Skin epidermis (tissue), 12 donors: ENCODE data around the gene OR52K1.
"Not testable (repeated sequence)": the region's sequence is repeated elsewhere in the genome, so short reads cannot be mapped to it uniquely, and the experiment has no call there.

Experiments used
- H3K27ac ChIP-seq, 21 experiments: fragments of 200-600 bp; sonication (generic) in 11 of 21; one replicate each; pipeline ENCODE4 v1.5.0; 2020; ENCODE audit warnings: mild to moderate bottlenecking in 3 of 21, inconsistent platforms in 2 of 21, moderate library complexity in 2 of 21
- H3K4me3 ChIP-seq, 7 experiments: fragments of 200-600 bp; sonication (generic) in 2 of 7; one replicate each; pipeline ENCODE4 v1.5.0; 2020; ENCODE audit warnings: inconsistent platforms in 2 of 7, mild to moderate bottlenecking in 2 of 7, moderate library complexity in 1 of 7

The OR52K1 gene

DNA sequence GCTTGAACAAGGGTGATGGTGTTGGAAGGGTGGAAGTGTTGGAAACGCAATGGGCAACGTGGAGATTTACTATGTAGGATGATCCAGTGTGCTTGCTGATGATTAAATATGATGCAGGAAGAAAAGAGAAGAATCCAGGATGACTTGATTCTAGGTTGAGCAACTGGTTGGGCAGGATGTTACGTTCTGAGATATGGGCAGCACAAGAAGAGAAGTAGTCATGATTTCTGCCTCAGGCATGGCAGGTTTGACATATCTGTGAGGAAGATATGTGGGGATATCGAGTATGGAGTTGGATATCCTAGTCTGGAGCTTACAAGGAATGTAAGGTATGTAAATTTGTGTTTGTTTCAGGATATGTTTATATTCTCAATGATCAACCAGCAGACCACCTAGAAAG is 1.9 kb downstream of the OR52K1 start:
- Histone ChIP-seq H3K4me3 (no peak overlapping the region), H3K27ac (no peak overlapping the region)

DNA sequence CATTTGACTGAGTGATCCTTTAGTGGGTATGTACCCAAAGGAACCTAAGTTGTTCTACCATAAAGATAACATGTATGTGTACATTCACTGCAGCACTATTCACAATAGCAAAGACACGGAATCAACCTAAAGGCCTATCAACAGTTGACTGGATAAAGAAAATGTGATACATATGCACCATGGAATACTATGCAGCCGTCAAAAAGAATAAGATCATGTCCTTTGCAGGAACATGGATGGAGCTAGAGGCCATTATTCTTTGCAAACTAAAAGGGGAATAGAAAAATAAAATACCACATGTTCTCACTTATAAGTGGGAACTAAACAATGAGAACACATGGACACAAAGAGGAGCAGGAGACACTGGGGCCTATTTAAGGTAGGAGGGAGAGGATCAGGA is 9.0 kb downstream of the OR52K1 start:
- not testable (repeated sequence) for H3K4me3 ChIP-seq, H3K27ac ChIP-seq

DNA sequence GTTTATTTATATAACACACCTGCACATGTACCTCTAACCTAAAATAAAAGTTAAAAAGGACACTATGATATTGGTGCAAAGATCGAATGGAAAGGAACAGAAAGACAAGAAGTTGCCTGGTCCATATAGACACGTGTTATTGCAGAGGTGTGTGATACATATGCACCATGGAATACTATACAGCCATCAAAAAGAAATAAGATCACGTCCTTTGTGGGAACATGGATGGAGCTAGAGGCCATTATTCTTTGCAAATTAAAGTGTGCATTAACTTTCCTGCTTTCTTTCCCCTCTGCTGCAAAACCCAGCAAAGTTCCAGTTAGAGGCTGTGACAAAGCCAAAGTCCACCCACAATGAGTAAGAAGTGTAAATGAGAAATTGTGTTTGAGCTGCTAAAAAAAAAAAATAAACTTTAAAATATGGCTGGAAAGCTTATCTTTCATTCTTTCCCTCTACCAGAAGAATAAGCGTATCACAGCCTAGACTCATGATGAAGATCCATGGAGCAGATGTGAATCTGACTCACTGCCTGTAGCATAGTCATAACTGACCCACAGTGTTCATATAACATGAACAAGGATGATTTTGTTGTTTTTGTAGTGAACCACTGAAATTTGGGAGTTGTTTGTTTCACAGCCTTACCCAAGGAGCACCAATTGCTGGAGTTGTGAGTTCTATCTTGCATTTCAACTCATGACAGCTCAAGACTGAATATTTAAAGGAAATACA is 9.6 kb downstream of the OR52K1 start:
- Histone ChIP-seq H3K4me3 (no peak overlapping the region), H3K27ac (no peak overlapping the region)

DNA sequence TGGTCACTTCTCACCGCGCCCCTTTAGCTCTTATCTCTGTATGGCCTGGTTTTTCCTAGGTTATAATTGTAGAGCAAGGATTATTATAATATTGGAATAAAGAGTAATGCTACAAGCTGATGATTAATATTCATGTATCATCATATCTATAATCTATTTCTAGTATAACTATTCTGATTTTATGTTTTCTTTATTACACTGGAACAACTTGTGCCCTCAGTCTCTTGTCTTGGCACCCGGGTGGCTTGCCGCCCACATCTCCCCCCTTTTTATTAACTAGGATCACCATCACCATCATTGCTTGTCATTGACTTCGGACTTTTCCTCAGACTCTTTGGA is 11.0 kb downstream of the OR52K1 start:
- Histone ChIP-seq H3K4me3 (no peak overlapping the region), H3K27ac (no peak overlapping the region)

DNA sequence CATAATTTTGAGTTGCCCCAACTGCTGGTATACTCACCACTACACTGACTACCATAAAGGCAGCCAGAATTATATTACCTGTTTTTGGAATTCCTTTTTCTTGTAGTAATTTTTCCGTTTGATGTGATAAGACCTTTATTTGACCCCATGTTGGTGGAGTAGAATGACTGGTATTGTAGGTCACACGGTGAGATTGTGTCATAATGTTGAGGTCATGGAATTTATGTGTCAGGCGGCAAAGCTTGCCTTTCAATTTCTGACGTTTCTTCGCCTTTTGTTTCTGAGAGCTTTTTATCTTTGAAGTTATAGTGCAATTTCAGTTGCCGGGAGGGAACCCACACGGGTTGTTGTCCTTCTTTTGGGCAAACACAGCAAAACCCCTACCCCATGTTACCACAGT is 13.0 kb downstream of the OR52K1 start:
- H3K27ac ChIP-seq: no peak overlapping the region
- H3K4me3 ChIP-seq: no peak overlapping the region

DNA sequence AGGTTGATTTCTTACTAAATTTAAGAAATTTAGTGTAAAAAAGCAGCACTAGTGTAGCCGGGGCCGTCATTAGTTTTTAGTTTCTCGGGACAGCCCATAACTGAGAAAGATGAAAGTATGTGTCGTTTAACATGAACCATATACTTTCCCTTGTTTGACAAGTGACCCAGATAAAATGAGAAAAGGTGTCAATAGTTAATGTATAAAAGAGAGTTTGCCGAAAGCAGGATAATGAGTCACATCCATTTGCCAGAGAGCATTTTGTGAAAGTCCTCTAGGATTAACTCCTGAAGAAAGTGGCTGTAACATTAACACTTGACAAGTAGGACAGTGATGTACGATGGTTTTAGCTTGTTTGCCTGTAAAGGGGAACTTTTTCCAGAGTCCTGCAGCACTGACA is 13.5 kb downstream of the OR52K1 start:
- no peak overlapping the region for H3K4me3 ChIP-seq
- no peak overlapping the region for H3K27ac ChIP-seq

DNA sequence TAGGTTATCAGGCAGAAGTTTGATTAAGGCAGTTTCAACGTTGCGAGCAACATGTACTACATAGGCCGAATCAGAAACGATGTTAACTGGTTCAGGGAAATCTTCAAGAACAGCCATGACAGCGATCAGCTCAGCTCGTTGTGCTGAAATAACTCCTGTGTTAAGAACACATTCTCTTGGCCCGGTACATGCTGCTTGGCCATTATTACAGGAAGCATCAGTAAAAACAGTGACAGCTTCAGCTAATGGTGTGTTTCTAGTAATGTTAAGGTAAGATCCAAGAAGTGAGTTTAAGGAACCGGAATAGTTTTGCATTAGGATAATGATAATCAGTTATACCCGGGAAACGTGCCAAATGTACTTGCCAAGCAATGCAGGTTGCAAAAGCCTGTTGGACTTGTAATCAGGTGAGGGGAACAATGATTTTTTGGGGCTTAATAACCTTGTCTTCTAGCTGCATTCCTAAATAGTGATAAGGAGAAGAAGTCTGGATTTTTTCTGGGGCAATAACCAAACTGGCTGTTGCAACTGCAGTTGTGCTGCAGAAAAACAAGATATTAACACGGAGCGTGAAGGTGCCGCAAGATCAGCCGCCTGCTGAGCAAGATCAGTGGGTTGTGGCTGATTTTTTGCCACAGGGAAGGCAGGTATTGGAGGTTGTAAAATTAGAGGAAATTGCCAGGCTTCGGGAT is 14.3 kb downstream of the OR52K1 start:
- Histone ChIP-seq H3K4me3 (no peak overlapping the region), H3K27ac (no peak overlapping the region)

DNA sequence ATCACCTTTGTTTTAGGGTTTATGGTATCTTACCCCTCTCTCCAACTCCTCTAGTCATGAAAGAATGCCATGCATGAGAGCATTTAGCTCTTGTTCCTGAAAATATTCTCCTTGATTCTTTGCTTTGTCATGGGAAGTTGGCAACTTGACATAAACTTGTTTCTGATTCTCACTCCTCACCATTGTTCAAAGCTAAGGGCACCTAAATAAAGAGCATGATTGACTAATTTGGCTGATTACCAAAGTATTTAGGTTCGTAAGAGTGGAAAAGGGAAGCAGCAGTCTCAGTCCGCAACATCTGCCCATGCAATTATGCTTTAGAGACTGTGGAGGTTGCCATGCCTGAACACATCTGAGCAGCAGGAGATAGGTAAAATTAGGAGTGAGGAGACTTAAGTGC is 26.4 kb downstream of the OR52K1 start:
- Histone ChIP-seq H3K27ac (no peak overlapping the region), H3K4me3 (no peak overlapping the region)

DNA sequence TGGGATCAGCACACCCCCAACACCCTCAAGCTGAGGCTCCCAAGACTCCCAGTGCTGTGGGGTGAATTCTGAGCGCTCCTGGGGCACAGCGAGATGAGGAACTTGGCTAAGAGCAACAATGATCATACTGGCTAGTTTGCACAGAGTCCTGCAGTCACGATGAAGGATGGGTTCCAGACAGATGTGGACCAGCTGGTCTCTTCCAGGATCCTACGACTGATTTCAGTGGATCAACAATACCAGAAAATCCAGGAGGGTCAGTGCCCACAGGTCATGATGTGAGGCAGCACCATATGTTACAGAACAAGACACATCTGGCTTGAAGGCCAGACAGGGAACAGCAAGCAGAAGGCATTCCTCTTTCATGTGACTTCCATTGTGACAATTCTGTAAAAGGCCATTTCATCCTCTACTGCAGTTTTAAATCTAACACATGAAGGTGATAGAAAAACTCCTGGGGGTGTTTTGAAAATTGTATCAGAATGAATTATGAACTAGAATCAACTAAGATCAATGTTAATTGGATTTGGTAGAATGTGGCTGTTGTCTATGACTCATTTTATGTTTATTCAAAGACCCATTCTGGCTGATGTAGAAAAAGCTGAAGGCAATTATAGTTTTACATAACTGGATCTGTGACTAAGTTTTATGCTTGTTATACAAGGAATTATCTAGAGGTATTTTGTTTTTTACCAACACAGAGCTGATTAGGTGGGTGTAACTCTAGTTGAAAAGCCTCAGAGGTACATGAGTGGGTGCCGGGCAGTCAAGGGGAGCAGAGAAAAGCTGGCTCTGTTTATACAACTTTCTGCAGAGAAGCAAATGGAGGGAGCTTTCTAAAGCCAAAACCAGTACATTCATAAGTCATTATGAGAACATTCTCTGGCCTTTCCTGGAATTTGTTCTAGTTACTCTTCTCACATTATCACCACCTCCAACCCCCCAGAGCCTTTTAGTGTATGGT is 29.1 kb downstream of the OR52K1 start:
- Histone ChIP-seq H3K27ac (peak overlapping the region in 16 of 21 experiments; percentile 4 to 76 (median 35)), H3K4me3 (no peak overlapping the region)

DNA sequence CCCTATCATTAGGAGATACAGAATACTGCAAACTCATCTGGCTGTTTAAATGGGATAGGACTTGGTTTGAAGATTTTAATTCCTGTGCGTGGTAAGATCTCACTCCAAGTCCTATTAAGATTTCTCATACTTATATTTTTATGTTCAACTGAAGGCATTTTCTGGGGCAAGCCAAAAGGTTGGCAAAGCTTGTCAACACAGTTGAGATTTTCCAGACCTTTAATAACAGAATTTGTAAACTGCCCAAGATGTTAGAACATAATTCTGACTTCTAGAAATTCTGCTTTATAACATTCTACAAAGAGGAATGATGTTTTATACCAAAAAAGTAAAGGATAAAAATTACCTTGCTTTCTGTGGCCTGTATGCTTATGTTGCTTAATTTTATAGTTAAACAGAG is 31.8 kb downstream of the OR52K1 start:
- no peak overlapping the region for H3K27ac ChIP-seq
- no peak overlapping the region for H3K4me3 ChIP-seq

DNA sequence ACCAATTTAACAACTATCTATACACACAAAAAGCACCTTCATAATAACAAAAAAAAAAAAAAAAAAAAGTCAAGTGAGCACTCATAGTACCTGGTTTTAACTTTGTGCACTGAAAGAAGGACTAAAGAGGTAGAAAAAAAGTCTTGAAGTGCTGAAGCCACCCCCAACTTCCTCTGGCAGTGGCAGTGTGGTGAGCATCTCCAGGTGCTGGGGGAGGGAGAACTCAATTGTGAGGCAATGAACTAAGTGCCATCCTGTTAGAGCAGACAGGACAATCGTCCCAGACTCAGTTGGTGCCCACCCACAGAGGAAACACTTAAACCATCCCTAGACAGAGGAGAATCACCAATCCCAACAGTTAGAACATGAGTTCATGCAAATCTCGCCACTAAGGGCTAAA is 39.9 kb downstream of the OR52K1 start:
- H3K27ac ChIP-seq: no peak overlapping the region
- no peak overlapping the region for H3K4me3 ChIP-seq

DNA sequence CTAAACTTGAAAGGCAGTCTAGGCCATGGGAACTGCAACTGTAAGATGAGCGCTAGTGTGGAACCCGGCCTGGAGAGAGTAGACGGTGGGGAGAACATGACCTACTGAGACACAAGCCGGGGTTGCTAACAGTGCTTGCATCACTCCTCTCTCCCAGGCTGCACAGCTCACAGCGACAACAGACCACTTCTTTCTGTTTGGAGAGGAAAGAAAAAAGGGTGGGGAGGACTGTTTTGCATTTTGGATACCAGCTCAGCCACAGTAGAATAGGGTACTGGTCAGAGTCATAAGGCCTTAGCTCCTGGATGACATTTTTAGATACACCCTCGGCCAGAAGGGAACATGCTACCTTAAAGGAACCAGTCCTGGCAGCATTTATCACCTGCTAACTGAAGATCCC is 40.3 kb downstream of the OR52K1 start:
- Histone ChIP-seq H3K4me3 (no peak overlapping the region), H3K27ac (no peak overlapping the region)

DNA sequence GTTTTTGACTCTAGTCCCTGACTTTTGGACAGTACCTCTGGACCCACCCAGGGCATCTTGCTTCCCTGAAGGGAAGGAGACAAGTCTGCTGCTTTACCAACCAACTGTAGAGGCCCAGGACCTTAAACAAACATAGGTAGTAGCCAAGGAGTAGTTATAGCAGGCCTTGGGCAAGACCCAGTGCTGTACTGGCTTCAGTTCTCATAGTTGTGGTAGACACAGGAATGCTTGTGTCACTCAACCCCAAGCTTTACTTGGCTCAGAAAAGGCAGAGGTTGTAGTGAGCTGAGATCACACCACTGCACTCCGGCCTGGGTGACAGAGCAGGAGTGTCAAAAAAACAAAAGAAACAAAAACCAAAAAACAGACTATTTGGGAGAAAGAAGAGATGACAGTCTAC is 41.2 kb downstream of the OR52K1 start:
- Histone ChIP-seq H3K4me3 (no peak overlapping the region), H3K27ac (no peak overlapping the region)

DNA sequence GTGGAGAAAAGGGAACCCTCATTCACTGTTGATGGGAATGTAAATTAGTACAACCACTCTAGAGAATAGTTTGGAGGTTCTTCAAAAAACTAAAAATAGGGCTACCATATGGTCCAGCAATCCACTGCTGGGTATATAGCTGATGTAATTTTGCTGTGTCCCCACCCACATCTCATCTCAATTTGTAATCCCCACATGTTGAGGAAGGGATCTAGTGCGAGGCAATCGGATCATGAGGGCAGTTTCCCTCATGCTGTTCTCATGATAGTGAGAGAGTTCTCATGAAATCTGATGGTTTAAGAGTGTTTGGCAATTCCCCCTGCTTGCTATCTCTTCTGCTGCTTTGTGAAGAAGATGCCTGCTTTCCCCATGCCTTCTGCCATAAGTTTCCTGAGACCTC is 45.5 kb downstream of the OR52K1 start:
- Histone ChIP-seq H3K4me3 (no peak overlapping the region), H3K27ac (no peak overlapping the region)

DNA sequence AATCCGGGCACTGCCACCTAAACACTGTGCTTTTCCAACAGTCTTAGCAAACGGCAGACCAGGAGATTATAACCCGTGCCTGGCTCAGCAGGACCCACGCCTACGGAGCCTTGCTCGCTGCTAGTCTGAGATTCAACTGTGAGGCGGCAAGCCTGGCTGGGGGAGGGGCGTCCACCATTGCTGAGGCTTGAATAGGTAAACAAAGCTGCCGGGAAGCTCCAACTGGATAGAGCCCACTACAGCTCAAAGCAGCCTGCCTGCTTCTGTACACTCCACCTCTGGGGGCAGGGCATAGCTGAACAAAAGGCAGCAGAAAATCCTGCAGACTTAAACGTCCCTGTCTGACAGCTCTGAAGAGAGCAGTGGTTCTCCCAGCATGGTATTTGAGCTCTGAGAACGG is 49.2 kb downstream of the OR52K1 start:
- not testable (repeated sequence) for H3K4me3 ChIP-seq, H3K27ac ChIP-seq

DNA sequence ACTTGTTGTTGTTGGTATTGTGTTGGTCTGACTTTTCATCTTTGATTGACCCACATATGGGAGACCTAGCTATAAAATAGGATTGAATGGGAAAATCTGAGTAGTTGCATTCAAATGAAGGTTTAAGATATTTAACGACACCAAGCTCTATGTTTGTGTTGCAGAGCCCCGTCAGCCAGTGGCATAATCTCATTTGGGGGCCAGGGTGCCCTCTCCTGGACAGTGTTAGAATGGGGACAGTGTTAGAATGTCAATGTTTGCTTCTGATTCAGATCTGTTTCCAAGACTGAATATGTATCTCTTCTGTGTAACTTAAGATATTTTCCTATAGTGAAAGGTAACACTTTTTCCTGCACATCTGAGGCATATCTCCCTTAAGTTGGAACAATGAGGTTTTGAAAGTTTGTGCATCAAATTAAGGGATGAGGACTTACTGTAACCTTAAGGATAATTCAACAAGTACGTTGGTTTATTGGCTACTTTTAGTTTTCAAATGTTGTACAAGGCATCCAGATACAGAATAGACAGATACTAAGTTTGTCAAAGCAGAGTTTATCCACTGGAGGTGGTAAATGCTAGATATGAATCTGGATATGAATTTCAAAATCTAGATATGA is 57.3 kb downstream of the OR52K1 start:
- no peak overlapping the region for H3K4me3 ChIP-seq
- no peak overlapping the region for H3K27ac ChIP-seq

DNA sequence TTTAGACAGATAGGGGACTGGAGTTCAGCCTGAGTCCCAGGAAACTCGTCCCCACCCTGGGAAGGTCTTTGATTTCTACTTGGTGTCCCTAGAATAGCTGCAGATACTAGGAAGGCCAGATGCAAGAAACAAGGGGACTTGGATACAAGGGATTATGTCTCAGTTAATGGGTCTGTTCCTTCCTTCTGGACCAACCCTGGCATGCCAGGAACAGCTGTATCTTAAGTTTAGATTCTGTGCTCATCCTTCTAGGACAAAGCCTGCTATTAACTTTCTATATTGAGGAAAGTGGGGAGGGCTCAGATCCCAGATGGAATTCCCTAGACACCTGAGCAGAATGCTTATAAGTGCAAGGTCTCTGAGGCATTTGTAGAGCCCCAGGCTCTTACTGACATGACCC is 58.6 kb downstream of the OR52K1 start:
- H3K27ac ChIP-seq: no peak overlapping the region
- no peak overlapping the region for H3K4me3 ChIP-seq
